A673 (cell line): Measurements from ENCODE around the gene C6orf15. TPM values are rescaled to one million over a fixed set of nuclear protein-coding genes. Genes with fewer than 3 reads are reported as not detected.

Experiments used
- BruUV-seq: library from RNA; stranded (reverse); fragments of 400-500 nt; replicated peaks from 2 replicates; lab custom pipeline; 2021; lab: Mats Ljungman, UMichigan
- CTCF ChIA-PET: fragments of 300-600 bp; sonication (Branson Sonifier 250); formaldehyde crosslinking; loops from one replicate; lab custom pipeline; 2022; ENCODE audit warnings: antibody characterized with exemption; lab: Charles Lee
- POLR2A ChIA-PET: fragments of 300-600 bp; sonication (Branson Sonifier 250); formaldehyde crosslinking; loops from one replicate; lab custom pipeline; 2022; ENCODE audit warnings: antibody characterized with exemption; ENCODE audit not compliant: low non-redundant PET; lab: Charles Lee
- DNase-seq: peaks from one replicate; pipeline ENCODE4 v3.0.0-alpha.2; 2015; ENCODE audit warnings: low spot score
- H3K27ac ChIP-seq: fragments of 200-600 bp; sonication (generic); 2 replicates; pipeline ENCODE4 v1.5.1; 2016; ENCODE audit warnings: mixed run types, low read depth, mild to moderate bottlenecking, mixed read lengths, antibody characterized with exemption, low read length; ENCODE audit not compliant: poor library complexity, severe bottlenecking
- H3K27me3 ChIP-seq: fragments of 200-600 bp; sonication (generic); replicated peaks from 2 replicates; pipeline ENCODE4 v1.6.1; 2017; ENCODE audit warnings: mixed run types, low read depth, mild to moderate bottlenecking, mixed read lengths, antibody characterized with exemption, low read length; ENCODE audit not compliant: insufficient read depth, poor library complexity
- H3K36me3 ChIP-seq: fragments of 200-600 bp; sonication (generic); 2 replicates; pipeline ENCODE4 v1.6.1; 2016; ENCODE audit warnings: mixed run types, mild to moderate bottlenecking, mixed read lengths, antibody characterized with exemption, low read length; ENCODE audit not compliant: insufficient read depth, poor library complexity, severe bottlenecking
- H3K4me1 ChIP-seq: fragments of 200-600 bp; sonication (generic); 2 replicates; pipeline ENCODE4 v1.6.1; 2017; ENCODE audit warnings: mixed run types, mild to moderate bottlenecking, mixed read lengths, antibody characterized with exemption, low read length; ENCODE audit not compliant: insufficient read depth, poor library complexity, severe bottlenecking
- H3K4me3 ChIP-seq: fragments of 200-600 bp; sonication (generic); 2 replicates; pipeline ENCODE4 v1.5.1; 2016; ENCODE audit warnings: low read depth, mixed run types, mild to moderate bottlenecking, mixed read lengths, low read length; ENCODE audit not compliant: poor library complexity, severe bottlenecking
- H3K9me3 ChIP-seq: fragments of 200-600 bp; sonication (generic); 2 replicates; pipeline ENCODE4 v1.6.1; 2016; ENCODE audit warnings: mixed run types, low read depth, mild to moderate bottlenecking, mixed read lengths, antibody characterized with exemption, low read length; ENCODE audit not compliant: poor library complexity, severe bottlenecking
- EZH2 ChIP-seq: fragments of 200-600 bp; sonication (generic); IDR thresholded peaks from 2 replicates; pipeline ENCODE4 v1.6.1; 2017; ENCODE audit warnings: borderline replicate concordance, low read depth, mild to moderate bottlenecking, mixed read lengths, antibody characterized with exemption, low read length; ENCODE audit not compliant: poor library complexity, severe bottlenecking
- intact Hi-C: fragments of 100-400 bp; cut with micrococcal nuclease; formaldehyde crosslinking; loops from one replicate; pipeline ENCODE4 v1.10.0; 2022; ENCODE audit not compliant: unreplicated experiment
- total RNA-seq: library from RNA; stranded (reverse); gene quantifications from 2 replicates; pipeline ENCODE4 v1.2.3, GENCODE V29; 2021
- TF ChIP-seq, protein P1 (sequence below): fragments of 300-800, 200-600 bp; sonication (generic); conservative IDR thresholded peaks from 2 replicates; pipeline ENCODE4 v1.5.1; 2017; ENCODE audit warnings: low read depth, mild to moderate bottlenecking, antibody characterized with exemption, low read length, moderate library complexity, mixed read lengths

The C6orf15 gene
- total RNA-seq, 1 experiment from 2014 or later, result not detected

DNA sequence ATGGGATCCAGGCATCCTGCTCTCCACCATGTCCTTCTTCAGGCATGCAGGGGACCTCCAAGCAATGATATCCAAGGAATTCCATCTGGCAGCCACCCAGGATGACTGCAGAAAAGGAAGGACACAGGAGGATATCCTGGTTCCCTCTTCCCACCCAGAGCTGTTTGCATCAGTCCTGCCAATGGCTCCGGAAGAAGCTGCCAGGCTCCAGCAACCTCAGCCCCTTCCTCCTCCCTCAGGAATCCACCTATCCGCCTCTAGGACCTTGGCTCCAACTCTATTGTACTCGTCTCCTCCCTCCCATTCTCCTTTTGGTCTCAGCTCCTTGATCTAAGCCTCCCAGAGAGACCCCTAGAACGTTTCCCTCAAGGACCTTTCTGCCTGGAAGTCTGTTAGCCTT is 27.2 kb upstream of the C6orf15 start:
- Histone ChIP-seq H3K27ac (no peak overlapping the region), H3K4me1 (no peaks in the 10 kb centered on the region), H3K4me3 (no peak overlapping the region), H3K9me3 (no peaks in the 10 kb centered on the region), H3K36me3 (peaks cover 12% of the 10 kb centered on the region), H3K27me3 (no peaks in the 10 kb centered on the region)
- POLR2A ChIA-PET, result no interaction called here
- DNase-seq, result no peak
- CTCF ChIA-PET, result interaction anchor here (0.5 kb wide), 1 partner anchor 12 kb away, joined by 6 read pairs; no protein-coding TSS in a partner anchor
- no peak for TF ChIP-seq EZH2
- TF ChIP-seq, protein P1, sequence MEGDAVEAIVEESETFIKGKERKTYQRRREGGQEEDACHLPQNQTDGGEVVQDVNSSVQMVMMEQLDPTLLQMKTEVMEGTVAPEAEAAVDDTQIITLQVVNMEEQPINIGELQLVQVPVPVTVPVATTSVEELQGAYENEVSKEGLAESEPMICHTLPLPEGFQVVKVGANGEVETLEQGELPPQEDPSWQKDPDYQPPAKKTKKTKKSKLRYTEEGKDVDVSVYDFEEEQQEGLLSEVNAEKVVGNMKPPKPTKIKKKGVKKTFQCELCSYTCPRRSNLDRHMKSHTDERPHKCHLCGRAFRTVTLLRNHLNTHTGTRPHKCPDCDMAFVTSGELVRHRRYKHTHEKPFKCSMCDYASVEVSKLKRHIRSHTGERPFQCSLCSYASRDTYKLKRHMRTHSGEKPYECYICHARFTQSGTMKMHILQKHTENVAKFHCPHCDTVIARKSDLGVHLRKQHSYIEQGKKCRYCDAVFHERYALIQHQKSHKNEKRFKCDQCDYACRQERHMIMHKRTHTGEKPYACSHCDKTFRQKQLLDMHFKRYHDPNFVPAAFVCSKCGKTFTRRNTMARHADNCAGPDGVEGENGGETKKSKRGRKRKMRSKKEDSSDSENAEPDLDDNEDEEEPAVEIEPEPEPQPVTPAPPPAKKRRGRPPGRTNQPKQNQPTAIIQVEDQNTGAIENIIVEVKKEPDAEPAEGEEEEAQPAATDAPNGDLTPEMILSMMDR, result no peak
- intact Hi-C loops, result no loop called here
- no TSS peak for BruUV-seq

DNA sequence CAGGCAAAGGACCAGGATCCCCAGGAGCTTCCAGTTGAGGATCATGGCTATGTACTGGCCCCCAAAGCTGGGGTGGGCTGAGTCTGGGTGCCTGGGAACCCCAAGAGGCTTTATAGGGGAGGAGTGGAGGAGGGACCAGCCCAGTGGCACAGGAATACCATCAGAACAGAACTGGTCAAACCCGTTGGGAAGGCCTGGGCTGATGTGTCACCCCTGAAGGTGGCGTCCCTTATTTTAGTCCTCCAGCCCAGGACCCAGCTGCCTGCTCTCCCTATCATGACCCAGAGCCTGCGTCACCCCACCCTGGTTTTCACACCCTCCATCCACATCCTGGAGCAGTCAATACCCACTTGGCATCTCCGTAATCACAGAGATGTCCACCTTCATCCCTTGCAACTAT is 26.6 kb upstream of the C6orf15 start, which contains the start of gene PSORS1C2:
Gene PSORS1C2, minus strand, starts transcription at position 85 of the 400 bp plus-strand sequence. Its CDS starts 40 bp downstream, at position 45.
- intact Hi-C loops, result no loop called here
- H3K4me3 ChIP-seq, result no peak within 1 kb of the TSS
- no peaks in the 10 kb centered on the region for H3K4me1 ChIP-seq
- no peaks in the 10 kb centered on the region for H3K9me3 ChIP-seq
- TF ChIP-seq, protein P1, result no peak
- TF ChIP-seq EZH2, result no peak
- H3K27me3 ChIP-seq, result no peaks in the 10 kb centered on the region
- BruUV-seq, result no TSS peak
- no peak for DNase-seq
- ChIA-PET CTCF (interaction anchor here (1.1 to 2.2 kb wide), 2 partner anchors 54 to 228 kb away, joined by 9 to 21 read pairs; no protein-coding TSS in a partner anchor), POLR2A (no interaction called here)
- peaks cover 9% of the 10 kb centered on the region for H3K36me3 ChIP-seq
- no peak within 1 kb of the TSS for H3K27ac ChIP-seq

DNA sequence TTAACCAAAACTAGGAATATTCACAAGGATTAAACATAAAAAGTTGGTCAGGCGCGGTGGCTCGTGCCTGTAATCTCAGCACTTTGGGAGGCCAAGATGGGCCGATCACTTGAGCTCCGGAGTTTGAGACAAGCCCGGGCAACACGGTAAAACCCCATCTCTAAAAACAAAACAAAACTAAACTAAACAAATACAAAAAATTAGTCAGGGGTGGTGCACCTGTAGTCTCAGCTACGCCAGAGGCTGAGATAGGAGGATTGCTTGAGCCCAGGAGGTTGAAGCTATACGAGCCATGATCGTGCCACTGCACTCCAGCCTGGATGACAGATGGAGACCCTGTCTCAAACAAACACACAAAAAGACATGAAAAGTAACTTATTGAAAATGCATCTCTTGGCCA is 23.3 kb upstream of the C6orf15 start:
- Histone ChIP-seq H3K27me3 (no peaks in the 10 kb centered on the region), H3K9me3 (no peaks in the 10 kb centered on the region), H3K27ac (no peak overlapping the region), H3K36me3 (no peaks in the 10 kb centered on the region), H3K4me1 (no peaks in the 10 kb centered on the region), H3K4me3 (no peak overlapping the region)
- no peak for DNase-seq
- TF ChIP-seq, protein P1, result no peak
- no peak for TF ChIP-seq EZH2
- ChIA-PET CTCF (no interaction called here), POLR2A (no interaction called here)
- BruUV-seq, result no TSS peak
- intact Hi-C loops, result loop anchor here (2.0 kb wide), 1 partner anchor 231 kb away; no protein-coding TSS in a partner anchor
